Hair follicle dermal papilla cell (primary cell): ENCODE measurements around the gene ERC1. TPM values are rescaled to one million over a fixed set of nuclear protein-coding genes. Genes with fewer than 3 reads are reported as not detected.

Experiments used
- total RNA-seq: library from RNA; depleted of rRNA; stranded (reverse); fragments of >200 nt; gene quantifications from 2 replicates; pipeline ENCODE4 v1.2.3, GENCODE V29; 2012

The ERC1 gene
- 29.9 and 34.9 TPM in 2 replicates for total RNA-seq

DNA sequence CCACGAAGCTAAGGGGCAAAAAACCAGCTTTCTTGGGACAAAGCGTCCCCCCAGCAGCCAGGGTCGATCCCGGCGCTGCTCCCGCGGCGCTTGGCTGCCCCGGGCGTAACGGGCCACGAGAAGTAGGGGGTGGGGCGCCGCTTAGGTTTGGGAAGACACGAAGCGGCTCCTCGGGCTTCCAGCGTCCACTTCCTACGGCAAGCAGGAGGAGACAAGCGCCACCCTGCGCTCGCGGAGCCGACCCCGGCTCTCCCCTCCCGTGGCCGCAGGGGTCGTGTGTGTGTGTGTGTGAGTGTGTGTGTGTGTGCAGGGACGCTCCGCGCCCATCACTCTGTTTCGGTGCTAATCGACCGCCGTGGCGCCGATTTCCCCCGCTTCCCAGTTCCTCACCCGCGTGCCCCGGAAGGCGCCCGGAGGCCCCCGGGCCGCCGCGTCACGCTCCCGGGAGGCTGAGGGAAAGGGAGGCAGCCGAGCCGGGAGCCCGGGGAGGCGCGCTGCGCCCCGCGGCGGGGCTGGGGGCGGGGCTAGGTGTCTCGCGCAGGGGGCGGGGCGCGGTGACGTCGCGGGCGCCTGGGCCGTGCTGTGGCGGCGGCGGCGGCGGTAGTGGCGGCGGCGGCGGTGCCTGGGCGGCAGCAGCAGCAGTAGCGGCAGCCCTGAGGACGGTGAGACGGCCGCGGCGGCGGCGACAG, at the start of gene ERC1:
Gene ERC1 (plus strand): TSS at position 563 of the 689 bp plus-strand sequence. CDS start 36,681 bp downstream, outside the sequence.

DNA sequence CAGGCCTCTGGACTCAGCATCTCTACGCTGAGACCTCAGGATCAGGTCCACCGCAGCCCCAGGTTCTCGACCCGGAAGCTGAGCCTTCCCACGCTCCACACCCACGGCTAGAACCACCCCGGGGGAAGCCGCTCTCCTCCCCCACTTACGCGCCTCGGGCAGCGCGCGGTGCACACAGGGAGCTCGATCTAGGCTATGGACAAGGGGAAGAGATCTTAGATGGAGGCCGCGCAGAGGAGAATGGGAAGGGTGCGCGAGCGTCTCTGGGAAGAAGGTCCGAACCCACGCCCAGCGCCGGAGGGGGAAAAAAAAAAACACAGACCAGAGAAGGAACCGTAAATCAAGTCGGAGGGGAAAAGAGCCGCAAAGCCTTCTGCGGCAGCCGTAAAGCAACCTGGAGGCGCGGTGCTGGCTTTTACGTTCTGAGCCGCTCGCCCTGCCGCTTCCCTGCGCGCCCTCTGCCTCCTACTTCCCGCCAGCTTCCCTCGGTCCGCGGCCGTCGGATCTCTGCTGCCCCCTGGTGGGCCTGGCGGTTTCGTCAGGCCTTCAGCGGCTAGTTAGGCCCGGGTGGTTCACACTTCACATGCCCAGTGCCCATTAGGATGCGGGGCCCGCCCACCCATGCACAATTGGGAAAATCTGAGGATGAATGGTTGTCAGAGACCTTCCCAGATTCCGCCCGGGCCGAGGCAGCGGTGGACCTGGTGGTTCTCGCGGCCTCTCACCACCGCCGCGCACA, 41.4 kb upstream of the ERC1 start, which contains the start of gene RAD52:
Gene RAD52 (minus strand): TSS at position 242 of the 739 bp plus-strand sequence. CDS start 16,636 bp downstream, outside the sequence.

Other genes with a start within 250 kb of the ERC1 start
- gene WNK1, start 238.6 kb upstream of the ERC1 start, total RNA-seq = 98.4 and 112 TPM in 2 replicates
- 10.9 and 13.3 TPM in 2 replicates for gene RAD52, start 41.5 kb upstream of the ERC1 start, total RNA-seq